Activated T-cell treated with anti-CD3 and anti-CD28 coated beads, Interleukin-2, amount 50 U/mL, for 1 hour (primary cell): ENCODE measurements around the gene IRF2BP2.
"Not testable (repeated sequence)": the region's sequence is repeated elsewhere in the genome, so short reads cannot be mapped to it uniquely, and the experiment has no call there.

ENCODE experiments used
- DNase-seq: peaks from one replicate; pipeline ENCODE4 v3.0.0-alpha.2; 2020

Gene IRF2BP2

GRCh38 chr1:234600418-234601281 is 9.3 kb downstream of the IRF2BP2 start:
- no peak for DNase-seq

- DNase-seq, result peak; percentile 81
These were observed 10.2 kb downstream of the IRF2BP2 start for GRCh38 chr1:234599617-234600417.

- no peak for DNase-seq
These were observed 10.9 kb downstream of the IRF2BP2 start for GRCh38 chr1:234598974-234599616.

- peak; percentile 52 for DNase-seq
These were observed 12.1 kb downstream of the IRF2BP2 start for GRCh38 chr1:234597894-234598293.

GRCh38 chr1:234595899-234596298 is 14.1 kb downstream of the IRF2BP2 start:
- DNase-seq, result no peak

GRCh38 chr1:234594575-234594974 is 15.4 kb downstream of the IRF2BP2 start:
- not testable (repeated sequence) for DNase-seq

GRCh38 chr1:234593771-234594504 is 16.0 kb downstream of the IRF2BP2 start:
- DNase-seq, result no peak

- no peak for DNase-seq
These were observed 16.9 kb downstream of the IRF2BP2 start for GRCh38 chr1:234593109-234593508.

GRCh38 chr1:234592240-234592639 is 17.7 kb downstream of the IRF2BP2 start:
- no peak for DNase-seq

- no peak for DNase-seq
These were observed 18.8 kb downstream of the IRF2BP2 start for GRCh38 chr1:234591131-234591530.

GRCh38 chr1:234589854-234590620 is 19.9 kb downstream of the IRF2BP2 start:
- no peak for DNase-seq

- no peak for DNase-seq
These were observed 20.7 kb downstream of the IRF2BP2 start for GRCh38 chr1:234589064-234589800.

- no peak for DNase-seq
These were observed 21.6 kb downstream of the IRF2BP2 start for GRCh38 chr1:234588386-234588785.

GRCh38 chr1:234586892-234587485 is 23.0 kb downstream of the IRF2BP2 start:
- no peak for DNase-seq

- no peak for DNase-seq
These were observed 23.7 kb downstream of the IRF2BP2 start for GRCh38 chr1:234586304-234586703.

- no peak for DNase-seq
These were observed 24.5 kb downstream of the IRF2BP2 start for GRCh38 chr1:234585330-234586055.

- no peak for DNase-seq
These were observed 25.1 kb downstream of the IRF2BP2 start for GRCh38 chr1:234584926-234585325.

- DNase-seq, result no peak
These were observed 25.6 kb downstream of the IRF2BP2 start for GRCh38 chr1:234584420-234584805.

- no peak for DNase-seq
These were observed 26.1 kb downstream of the IRF2BP2 start for GRCh38 chr1:234583755-234584419.
